Ishikawa (cell line): ENCODE results near the gene TPR.

Source experiments
- CEBPB ChIP-seq: IDR thresholded peaks from 2 replicates; pipeline ENCODE4 v1.6.1; 2012
- CREB1 ChIP-seq: IDR thresholded peaks from 2 replicates; pipeline ENCODE4 v1.6.1; 2012; ENCODE audit warnings: low read depth
- EGR1 ChIP-seq: IDR thresholded peaks from 2 replicates; pipeline ENCODE4 v1.6.1; 2012
- EP300 ChIP-seq: IDR thresholded peaks from 2 replicates; pipeline ENCODE4 v1.6.1; 2012; ENCODE audit warnings: borderline replicate concordance
- FOXM1 ChIP-seq: IDR thresholded peaks from 2 replicates; pipeline ENCODE4 v1.6.1; 2012; ENCODE audit warnings: low read depth, borderline replicate concordance
- NFIC ChIP-seq: IDR thresholded peaks from 2 replicates; pipeline ENCODE4 v1.6.1; 2012
- RAD21 ChIP-seq: IDR thresholded peaks from 2 replicates; pipeline ENCODE4 v1.6.1; 2012; ENCODE audit warnings: low read depth
- REST ChIP-seq: IDR thresholded peaks from 2 replicates; pipeline ENCODE4 v1.6.1; 2012; ENCODE audit warnings: low read depth, mild to moderate bottlenecking
- TAF1 ChIP-seq: IDR thresholded peaks from 2 replicates; pipeline ENCODE4 v1.6.1; 2012; ENCODE audit warnings: low read depth, mild to moderate bottlenecking
- TCF12 ChIP-seq: IDR thresholded peaks from 2 replicates; pipeline ENCODE4 v1.6.1; 2012; ENCODE audit warnings: low read depth
- TEAD4 ChIP-seq: IDR thresholded peaks from 2 replicates; pipeline ENCODE4 v1.6.1; 2012
- USF1 ChIP-seq: IDR thresholded peaks from 2 replicates; pipeline ENCODE4 v1.6.1; 2012
- YY1 ChIP-seq: IDR thresholded peaks from 2 replicates; pipeline ENCODE4 v1.6.1; 2012; ENCODE audit warnings: low read depth
- ZBTB7A ChIP-seq: IDR thresholded peaks from 2 replicates; pipeline ENCODE4 v1.6.1; 2012; ENCODE audit warnings: low read depth
- TF ChIP-seq, protein P1 (sequence below): IDR thresholded peaks from 2 replicates; pipeline ENCODE4 v1.6.1; 2012

TPR gene

GRCh38 chr1:186275822-186276221 is 99.2 kb downstream of the TPR start:
- TF ChIP-seq CREB1 (no peak), CEBPB (no peak), ZBTB7A (no peak), YY1 (no peak), NFIC (no peak), TCF12 (no peak), TAF1 (no peak), RAD21 (no peak), FOXM1 (no peak), REST (no peak), EP300 (no peak)
- TF ChIP-seq, protein P1, sequence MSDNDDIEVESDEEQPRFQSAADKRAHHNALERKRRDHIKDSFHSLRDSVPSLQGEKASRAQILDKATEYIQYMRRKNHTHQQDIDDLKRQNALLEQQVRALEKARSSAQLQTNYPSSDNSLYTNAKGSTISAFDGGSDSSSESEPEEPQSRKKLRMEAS: no peak

GRCh38 chr1:186272486-186272885 is 102.6 kb downstream of the TPR start:
- TF ChIP-seq RAD21 (peak; percentile 9; the same call in 1 of the 2 replicates), TEAD4 (no peak)

GRCh38 chr1:186271032-186271431 is 104.0 kb downstream of the TPR start:
- no peak for TF ChIP-seq YY1
- no peak for TF ChIP-seq NFIC
- no peak for TF ChIP-seq TEAD4
- TF ChIP-seq, protein P1: no peak
- no peak for TF ChIP-seq USF1
- TF ChIP-seq CREB1: no peak
- no peak for TF ChIP-seq RAD21
- no peak for TF ChIP-seq EGR1
- no peak for TF ChIP-seq FOXM1
- TF ChIP-seq CEBPB: no peak
- no peak for TF ChIP-seq TAF1
- no peak for TF ChIP-seq ZBTB7A
